ENCODE data around the gene SLC25A12. TPM values are rescaled to one million over a fixed set of nuclear protein-coding genes. Genes with fewer than 3 reads are reported as not detected.

The SLC25A12 gene
- total RNA-seq, 4 donors from 2014 or later, result 37.3 to 61.4 (median 46.3) TPM

DNA sequence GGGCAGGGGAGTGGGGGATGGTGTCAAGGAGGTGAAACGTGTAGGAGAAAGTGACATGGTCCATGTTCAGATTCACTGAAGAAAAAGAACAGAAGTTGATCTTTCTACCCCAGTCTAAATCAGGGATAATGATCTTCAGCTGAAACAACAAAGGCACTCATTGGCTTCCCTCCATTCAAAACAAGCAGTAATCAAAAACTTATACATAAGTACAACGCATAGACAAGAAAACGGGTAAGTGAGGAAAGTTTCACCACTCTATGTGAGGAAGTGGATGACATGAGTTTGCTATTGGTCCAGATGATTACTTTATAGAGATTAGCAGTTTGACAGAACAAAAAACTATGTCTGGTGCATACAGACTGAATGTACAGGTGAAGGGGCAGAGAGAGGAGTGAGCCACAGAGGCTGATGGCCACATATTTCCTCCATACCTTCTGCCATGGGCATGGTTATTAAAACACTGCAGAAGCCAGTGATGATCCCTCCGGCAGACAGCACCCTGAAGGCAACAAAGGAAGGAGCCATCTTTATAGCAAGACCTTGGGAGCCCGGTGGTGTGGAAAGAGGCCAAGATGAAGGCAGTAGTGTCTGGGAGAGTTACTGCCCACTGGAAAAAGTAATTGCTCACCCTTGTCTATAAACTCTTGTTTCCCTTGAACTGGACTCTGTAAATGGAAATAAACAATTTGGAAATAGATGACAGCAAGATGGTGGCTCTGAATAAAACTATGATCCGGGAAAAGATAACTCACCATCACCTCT is 57.7 kb downstream of the SLC25A12 start:
- Histone ChIP-seq H3K27ac (no peak overlapping the region), H3K27me3 (no peaks in the 10 kb centered on the region), H3K9me3 (no peaks in the 10 kb centered on the region), H3K4me3 (replicated peaks in 1 of 3) (no peak overlapping the region), H3K36me3 (peaks cover 19 to 25% of the 10 kb centered on the region in 2 donors), H3K4me1 (peaks cover 11 to 19% of the 10 kb centered on the region in 2 donors)
- no peak for TF ChIP-seq POLR2A (IDR thresholded peaks at IDR 0.05)
- TF ChIP-seq, protein P1, sequence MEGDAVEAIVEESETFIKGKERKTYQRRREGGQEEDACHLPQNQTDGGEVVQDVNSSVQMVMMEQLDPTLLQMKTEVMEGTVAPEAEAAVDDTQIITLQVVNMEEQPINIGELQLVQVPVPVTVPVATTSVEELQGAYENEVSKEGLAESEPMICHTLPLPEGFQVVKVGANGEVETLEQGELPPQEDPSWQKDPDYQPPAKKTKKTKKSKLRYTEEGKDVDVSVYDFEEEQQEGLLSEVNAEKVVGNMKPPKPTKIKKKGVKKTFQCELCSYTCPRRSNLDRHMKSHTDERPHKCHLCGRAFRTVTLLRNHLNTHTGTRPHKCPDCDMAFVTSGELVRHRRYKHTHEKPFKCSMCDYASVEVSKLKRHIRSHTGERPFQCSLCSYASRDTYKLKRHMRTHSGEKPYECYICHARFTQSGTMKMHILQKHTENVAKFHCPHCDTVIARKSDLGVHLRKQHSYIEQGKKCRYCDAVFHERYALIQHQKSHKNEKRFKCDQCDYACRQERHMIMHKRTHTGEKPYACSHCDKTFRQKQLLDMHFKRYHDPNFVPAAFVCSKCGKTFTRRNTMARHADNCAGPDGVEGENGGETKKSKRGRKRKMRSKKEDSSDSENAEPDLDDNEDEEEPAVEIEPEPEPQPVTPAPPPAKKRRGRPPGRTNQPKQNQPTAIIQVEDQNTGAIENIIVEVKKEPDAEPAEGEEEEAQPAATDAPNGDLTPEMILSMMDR (IDR thresholded peaks at IDR 0.05), result no peak
- 84 to 89% methylated on average over 6 of the region's 6 CpGs for WGBS, 2 donors
- intact Hi-C loops (cut with DNase I), result no loop called here
- no peak for DNase-seq

DNA sequence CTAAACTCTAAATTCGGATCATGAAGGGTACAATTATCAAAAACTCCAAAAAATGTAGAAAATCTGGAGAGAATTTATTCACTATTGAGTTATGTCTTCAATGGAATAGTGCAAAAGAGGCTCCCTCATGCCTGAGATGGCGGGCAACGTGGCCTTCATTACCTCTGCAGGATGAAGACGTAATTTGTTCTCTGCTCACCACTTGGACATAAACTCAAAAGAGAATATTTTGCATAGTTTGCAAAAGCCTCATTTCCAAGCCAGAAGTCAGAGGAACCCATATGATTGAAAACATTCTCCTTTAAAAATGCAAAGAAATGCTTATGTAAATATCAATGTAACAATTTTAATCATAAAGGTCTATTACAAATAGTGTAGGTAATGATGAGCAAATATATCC is 58.7 kb downstream of the SLC25A12 start:
- Histone ChIP-seq H3K36me3 (peaks cover 24 to 25% of the 10 kb centered on the region in 2 donors), H3K9me3 (no peaks in the 10 kb centered on the region), H3K4me3 (replicated peaks in 1 of 3) (no peak overlapping the region), H3K4me1 (peaks cover 11 to 19% of the 10 kb centered on the region in 2 donors), H3K27ac (no peak overlapping the region), H3K27me3 (no peaks in the 10 kb centered on the region)
- intact Hi-C loops (cut with DNase I), result no loop called here
- DNase-seq, result no peak
- WGBS, 2 donors, result 93 to 96% methylated on average over 4 of the region's 4 CpGs
- no peak for TF ChIP-seq POLR2A (IDR thresholded peaks at IDR 0.05)

DNA sequence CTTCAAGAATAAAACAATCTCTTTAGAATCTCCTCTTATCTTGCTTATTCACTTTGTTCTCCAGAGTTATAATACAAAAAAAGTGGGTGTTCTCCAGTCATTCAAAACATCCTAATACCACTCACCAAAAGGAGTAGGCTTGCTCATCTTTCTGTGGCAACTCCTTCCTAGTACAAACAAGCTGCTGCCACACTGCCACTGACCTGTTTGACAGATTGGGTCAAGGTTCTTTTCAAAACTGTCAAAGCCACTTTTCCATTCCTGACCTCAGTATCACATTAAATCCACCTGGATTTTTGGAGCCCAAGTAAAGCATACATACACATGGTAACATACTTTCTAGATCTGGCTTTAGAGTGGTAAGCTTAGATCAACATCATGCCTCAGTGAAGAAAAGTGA is 59.8 kb downstream of the SLC25A12 start:
- Histone ChIP-seq H3K4me3 (replicated peaks in 1 of 3) (no peak overlapping the region), H3K27me3 (no peaks in the 10 kb centered on the region), H3K27ac (no peak overlapping the region), H3K36me3 (peaks cover 24 to 25% of the 10 kb centered on the region in 2 donors), H3K4me1 (peaks cover 11 to 19% of the 10 kb centered on the region in 2 donors), H3K9me3 (no peaks in the 10 kb centered on the region)
- intact Hi-C loops (cut with DNase I), result no loop called here
- no peak for DNase-seq
- no peak for TF ChIP-seq POLR2A (IDR thresholded peaks at IDR 0.05)
- TF ChIP-seq, protein P1 (IDR thresholded peaks at IDR 0.05), result no peak

DNA sequence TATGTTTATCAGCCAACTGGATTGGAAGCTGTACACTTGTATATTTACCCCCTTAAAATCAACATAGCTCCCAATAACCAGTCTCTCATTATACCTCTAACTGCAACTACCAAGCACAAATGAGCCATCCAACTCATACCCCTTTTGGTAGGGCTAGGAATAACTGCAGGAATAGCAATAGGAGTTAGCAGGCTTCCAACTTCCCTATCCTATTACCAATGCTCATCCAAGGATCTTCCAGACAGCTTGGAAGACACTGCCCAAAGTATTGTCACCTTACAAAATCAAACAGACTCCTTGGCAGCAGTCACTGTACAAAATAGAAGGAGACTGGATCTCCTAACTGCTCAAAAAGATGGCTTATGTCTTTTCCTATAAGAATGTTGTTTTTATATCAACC is 61.6 kb downstream of the SLC25A12 start:
- Histone ChIP-seq H3K36me3 (peaks cover 25 to 29% of the 10 kb centered on the region in 2 donors), H3K4me1 (peaks cover 7 to 14% of the 10 kb centered on the region in 2 donors), H3K27me3 (no peaks in the 10 kb centered on the region), H3K4me3 (replicated peaks in 1 of 3) (no peak overlapping the region), H3K9me3 (no peaks in the 10 kb centered on the region), H3K27ac (no peak overlapping the region)
- no peak for DNase-seq
- TF ChIP-seq POLR2A (IDR thresholded peaks at IDR 0.05), result no peak
- TF ChIP-seq, protein P1 (IDR thresholded peaks at IDR 0.05), result no peak
- intact Hi-C loops (cut with DNase I), result no loop called here

DNA sequence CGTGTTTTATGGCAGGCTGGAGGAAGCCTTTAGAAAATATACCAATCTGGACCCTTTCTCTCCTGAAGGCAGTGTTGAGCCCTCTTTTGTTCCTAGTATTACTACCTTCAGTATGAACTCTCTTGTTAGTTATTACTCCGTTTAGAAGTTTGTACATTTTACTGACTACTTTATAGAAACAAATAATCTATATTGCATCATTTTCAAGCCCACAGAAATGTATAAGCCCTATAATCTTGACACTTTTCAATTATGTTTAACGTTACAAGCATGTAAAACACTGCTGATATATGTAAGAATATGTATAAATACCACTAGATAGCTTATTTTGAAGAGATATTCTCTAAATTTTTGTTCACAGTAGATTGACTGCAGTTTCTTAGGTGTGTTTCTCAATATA is 64.0 kb downstream of the SLC25A12 start:
- H3K27me3 ChIP-seq, result no peaks in the 10 kb centered on the region
- H3K4me3 ChIP-seq (replicated peaks in 1 of 3), result no peak overlapping the region
- 93 to 96% methylated on average over 3 of the region's 3 CpGs for WGBS, 2 donors
- H3K27ac ChIP-seq, result no peak overlapping the region
- intact Hi-C loops (cut with DNase I), result no loop called here
- no peaks in the 10 kb centered on the region for H3K9me3 ChIP-seq
- DNase-seq, result no peak
- H3K4me1 ChIP-seq, result no peaks in the 10 kb centered on the region
- peaks cover 25 to 30% of the 10 kb centered on the region in 2 donors for H3K36me3 ChIP-seq
- TF ChIP-seq, protein P1 (IDR thresholded peaks at IDR 0.05), result no peak
- TF ChIP-seq POLR2A (IDR thresholded peaks at IDR 0.05), result no peak
